Stimulated activated CD8-positive, alpha-beta memory T cell treated with anti-CD3 and anti-CD28 coated beads, Interleukin-4, amount 100 ng/mL, for 1 hour (primary cell): ENCODE data around the gene EFR3B.
"Not testable (repeated sequence)": the region's sequence is repeated elsewhere in the genome, so short reads cannot be mapped to it uniquely, and the experiment has no call there.

Experiments used
- DNase-seq, 2 donors: peaks; one replicate each; pipeline ENCODE4 v3.0.0-alpha.2; 2020; ENCODE audit warnings: low read depth in 2 of 2, low spot score in 1 of 2

Gene EFR3B

DNA sequence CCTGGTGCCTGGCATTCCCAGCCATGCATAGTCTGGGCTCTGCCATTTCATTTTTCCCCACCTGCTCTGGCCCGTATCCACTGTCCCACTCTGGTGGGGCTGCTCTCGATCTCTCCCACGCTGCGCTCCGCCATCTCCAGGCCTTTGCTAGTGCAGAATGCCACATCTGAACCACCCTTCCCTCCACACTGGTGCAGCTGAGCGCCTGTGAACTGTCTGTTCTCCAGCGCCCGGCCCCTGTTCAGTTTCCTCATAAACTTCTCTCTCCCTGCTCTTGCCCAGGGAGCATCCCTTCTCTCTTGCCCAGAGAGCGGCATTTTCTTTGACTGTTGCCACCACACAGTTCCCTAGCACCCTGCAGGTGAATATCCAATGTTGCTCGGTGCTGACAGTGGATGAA lies 105.0 kb downstream of the EFR3B start:
- DNase-seq = no peak

DNA sequence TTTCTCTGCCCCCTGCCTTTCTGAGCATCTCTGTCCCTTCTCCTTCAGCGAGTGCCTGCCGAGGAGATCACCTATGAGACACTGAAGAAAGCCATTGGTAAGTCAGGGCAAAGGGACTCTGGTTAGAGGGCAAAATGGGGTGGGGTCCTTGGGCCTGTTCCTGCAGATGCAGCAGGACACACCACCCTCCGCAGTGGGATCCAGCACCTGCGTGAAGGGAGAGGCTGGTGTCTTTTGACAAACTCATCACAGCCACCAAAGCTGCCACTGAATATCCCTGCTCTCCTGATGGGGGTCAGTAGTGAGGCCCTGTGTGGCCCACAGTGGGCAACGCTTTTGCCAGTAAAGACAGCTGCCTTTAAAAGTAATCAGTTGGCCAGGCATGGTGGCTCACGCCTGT lies 107.8 kb downstream of the EFR3B start:
- DNase-seq = no peak

DNA sequence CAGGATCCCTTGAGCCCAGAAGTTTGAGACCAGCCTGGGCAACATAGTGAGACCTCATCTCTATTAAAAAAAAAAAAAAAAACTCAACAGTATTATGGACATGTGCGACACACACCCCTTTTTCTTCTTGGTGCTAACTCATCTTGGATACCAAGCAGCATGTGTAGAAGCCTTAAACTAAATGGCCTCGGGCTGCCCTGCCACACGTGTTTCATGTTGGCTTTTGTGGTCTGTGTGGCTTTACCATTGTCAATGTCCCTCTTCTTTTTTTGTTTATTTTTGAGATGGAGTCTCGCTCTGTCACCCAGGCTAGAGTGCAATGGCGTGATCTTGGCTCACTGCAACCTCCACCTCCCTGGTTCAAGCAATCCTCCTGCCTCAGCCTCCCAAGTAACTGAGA lies 109.1 kb downstream of the EFR3B start:
- DNase-seq = not testable (repeated sequence)

DNA sequence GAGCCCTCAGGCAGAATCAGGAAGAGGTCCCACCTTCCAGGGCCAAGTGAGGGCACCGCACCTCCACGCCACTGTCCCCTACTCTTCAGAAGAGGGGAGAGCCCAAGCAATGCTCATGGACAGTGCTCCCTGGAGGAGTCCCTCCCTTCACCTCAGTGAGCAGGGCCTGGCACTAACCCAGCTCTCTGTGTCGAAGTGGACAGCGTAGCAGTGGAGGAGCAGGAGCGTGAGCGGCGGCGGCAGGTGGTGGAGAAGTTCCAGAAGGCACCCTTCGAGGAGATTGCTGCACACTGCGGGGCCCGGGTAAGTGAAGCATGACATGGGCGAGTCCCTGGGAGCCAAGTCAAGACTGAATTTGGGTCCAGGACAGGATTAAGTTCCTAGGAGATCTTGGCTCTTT lies 109.8 kb downstream of the EFR3B start:
- DNase-seq = no peak

DNA sequence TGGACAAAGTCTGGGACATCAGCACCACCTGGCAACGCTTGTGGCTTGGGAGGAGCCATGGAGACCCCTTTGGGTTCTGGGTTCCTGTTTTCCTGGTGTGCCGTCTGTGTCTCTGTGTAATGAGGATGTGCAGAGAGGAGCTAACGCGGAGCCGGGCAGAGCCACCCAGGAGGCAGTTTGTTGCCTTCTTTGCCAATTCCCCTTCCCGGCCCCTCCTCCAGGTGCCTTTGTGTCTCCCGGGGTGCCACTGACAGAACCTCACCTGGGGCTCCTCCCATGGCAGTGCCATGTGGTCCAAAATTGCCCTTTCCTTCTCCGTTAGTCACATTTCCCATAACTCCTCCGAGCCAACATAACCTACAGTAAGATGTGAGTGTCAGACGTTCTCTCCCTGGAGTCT lies 113.5 kb downstream of the EFR3B start:
- DNase-seq = no peak

DNA sequence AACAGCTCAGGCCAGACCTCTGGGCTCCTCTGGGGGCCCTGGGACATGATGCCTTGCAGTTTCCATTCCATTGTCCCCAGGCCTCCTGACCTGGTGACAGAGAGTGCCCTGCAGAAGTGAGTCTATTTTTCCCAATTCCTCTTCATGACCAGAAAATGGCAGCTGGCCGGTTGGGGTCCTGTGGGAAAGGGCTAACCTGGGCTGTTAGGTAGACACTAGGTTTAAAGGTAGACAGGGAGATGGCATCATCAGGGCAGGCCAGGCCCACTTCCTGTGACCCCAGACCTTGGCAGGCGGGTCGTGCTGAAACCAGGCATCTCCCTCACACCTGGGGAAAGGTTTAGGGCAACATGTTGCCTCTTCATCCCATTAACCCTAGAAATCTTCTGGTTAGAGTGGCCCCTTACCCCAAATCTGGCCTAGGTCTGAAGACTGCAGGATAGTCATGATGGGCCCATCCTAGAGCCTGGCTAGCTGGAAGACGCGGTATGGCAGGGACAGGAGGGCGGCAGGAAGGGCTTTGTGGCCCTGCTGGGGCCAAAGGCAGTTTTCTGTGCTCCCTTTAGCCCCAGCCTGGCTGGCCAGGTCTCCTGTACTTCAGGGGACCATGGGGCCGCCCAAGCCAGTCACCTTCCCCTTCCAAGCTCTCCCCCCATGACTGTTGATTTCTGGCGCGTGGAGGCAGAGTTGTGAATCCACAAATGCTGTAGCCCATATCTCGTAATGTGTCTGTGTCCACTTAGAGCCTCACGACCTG lies 116.4 kb downstream of the EFR3B start:
- DNase-seq = no peak

DNA sequence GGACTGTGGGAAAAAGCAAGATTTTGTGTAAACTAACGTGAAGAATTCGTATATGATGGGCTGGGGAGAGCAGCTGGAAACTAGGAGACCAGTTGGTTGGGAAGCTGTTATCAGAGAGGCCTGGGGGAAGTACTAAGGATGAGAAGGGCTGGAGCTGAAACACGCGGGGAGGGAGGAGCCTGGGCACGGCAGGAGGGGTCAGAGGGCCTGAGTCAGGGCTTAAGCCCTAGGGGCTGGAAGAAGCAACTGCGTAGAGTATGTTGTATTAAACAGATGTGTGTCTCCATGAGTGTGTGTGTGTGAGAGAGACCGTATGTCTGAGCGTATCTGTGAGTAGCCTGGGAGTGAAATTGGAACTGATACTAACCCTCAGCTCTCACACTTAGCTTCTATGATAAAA lies 118.1 kb downstream of the EFR3B start:
- no peak for DNase-seq

DNA sequence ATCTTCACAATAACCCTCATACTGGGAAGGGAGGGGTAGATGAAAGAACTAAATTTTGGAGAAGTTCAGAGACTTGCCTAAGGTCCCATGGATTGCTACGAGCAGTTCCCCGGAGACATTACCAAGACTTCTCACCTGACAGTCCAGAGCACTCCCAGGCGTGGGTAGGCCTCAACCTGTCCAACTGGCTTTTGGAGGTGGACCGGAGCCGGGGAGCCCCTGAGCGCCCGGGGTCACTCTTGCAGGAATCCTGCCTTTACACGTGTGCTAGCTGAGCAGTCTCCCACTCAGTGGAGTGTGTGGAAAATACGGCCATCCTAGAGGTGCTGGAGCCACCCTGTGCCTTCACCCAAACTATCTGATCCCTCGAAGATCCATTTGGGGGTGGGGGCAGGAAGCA lies 118.5 kb downstream of the EFR3B start:
- DNase-seq = no peak

DNA sequence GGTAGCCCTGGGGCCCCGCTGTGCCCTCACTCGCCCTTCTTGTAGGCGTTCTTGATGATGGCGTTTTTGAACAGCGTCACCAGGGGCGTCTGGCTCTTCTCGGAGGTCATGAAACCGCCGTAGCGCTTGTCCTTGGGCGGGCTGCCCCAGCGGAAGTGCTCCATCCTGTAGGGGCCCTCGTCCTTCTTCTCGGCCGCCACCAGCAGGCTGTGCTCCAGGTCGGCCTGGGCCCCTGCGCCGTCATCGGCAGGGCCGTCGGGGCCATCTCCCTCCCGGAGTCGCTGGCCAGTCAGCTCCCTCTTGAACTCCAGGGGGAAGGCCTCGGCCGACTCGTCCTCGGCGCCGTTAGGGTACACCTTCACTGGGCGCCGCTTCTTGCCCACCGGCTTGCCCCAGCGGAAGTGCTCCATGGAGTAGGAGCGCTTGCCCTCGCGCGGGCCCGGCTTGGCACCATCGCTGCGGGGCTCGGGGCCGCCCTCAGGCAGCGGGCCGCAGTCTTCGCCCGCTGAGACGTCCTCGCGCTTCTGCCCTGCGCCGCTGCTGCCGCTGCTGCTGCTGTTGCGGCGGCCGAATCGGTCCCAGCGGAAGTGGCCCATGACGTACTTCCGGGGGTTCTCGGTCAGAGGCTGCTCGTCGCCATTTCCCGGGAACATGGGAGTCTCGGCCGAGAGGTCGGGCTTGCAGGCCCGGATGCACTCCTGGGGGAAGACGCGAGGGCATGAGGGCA lies 119.3 kb downstream of the EFR3B start:
- peak; percentile 42 to 54 for DNase-seq

DNA sequence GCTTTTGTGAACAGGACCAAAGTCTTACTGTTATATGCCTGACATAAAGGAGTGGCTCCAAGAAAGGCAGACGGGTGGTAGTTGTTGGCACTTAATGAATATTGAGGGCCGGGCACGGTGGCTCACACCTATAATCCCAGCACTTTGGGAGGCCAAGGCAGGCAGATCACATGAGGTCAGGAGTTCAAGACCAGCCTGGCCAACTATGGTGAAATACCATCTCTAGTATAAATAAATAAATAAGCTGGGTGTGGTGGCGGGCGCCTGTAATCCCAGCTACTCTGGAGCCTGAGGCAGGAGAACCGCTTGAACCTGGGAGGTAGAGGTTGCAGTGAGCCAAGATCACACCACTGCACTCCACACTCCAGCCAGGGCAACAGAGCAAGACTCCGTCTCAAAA lies 120.2 kb downstream of the EFR3B start:
- DNase-seq = not testable (repeated sequence)

DNA sequence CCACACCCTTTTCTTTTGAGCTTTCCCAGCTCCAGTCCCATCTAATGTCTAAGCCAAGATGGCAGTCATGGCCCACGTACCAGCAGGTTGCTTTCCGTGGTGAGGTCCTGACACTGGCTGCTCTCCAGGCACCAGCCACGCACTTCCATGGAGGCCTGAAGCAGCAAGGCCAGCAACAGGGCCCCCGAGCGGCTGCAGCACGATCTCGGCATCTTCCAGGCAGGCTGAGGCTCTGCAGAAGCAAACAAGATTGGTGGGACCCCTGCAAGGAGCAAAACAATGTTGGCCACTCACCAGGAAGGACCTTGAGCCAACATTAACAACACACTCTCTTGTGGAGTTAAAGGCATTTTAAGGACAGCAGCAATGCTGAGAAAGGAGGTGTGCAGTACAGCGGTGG lies 122.7 kb downstream of the EFR3B start:
- DNase-seq = no peak

DNA sequence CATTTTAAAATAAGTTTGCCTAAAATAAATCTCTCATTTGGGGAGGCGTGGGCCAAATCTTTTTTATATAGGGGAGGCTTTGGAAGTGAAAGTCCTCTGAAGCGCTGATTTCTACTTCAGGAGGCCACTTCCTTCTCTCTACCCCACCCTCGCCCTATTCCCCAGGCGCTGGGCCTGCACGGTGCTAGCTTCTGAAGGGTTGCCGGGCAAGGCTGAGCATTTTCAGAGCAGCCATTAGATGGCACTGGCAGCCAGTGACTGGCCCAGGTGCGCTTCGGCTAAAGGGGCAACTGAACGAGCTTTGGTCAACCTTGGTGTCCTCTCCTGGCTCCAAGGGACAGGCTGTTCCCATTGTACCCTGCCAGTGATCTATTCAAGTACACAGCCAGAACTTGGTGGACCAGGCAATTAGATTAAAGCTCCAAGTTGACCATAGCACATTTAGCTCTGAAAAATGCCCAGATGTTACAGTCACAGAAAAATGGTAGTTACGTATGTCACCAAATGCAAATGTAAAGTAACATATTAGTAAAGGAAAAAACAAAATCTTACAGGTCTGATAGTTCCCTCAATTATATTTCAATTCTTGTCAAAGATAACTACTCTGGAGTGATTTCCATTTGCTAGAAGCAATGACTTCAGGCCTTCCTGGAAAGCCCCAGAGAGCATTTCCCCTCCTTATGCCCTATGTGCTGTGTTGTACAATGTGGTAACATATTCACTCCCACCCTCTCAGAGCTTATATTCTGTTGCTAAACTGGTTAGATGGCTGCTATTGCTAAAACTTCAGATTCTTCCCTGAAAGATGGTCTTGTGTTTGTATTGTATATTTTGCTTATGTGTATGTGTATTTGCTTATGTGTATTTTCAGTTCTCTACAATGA lies 124.4 kb downstream of the EFR3B start:
- no peak for DNase-seq

DNA sequence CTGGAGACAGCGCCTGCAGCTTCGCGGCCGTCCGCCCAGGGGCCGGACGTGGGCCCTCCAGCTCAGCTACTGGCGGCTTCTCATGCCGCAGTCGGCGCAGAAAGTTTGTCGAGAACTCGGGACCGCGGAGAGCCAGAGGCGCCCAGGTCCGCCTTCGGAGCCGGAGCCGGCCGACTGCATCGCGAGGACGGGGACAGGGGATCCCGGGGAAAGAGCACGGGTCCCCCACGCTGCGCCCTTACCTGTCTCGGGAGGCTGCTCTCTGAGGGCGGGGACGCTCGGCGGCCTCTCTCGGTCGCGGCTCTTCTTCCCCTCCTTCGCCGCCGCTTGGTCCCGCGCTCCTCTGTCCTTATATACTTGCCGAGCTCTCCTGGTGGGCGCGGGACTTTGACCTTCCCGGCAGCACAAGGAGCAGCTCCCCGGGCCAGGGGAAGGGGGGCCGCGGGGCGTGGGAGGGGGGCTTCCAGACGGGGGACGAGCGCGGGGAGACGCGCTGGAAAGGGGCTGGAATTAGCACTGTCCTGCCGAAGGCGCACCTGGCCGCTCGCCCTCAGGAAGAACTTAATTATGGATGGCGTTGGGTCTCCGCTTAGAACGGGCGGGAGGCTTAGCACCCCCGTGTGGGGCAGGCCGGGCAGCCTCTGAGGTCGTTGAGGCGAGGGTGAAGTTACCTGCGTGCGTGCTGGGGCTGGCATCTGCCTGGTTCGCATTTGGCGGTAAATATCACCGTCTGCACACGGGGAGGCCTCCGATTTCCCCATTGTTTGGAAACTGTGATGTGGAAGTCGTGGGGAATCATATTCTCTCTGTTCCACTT lies 126.6 kb downstream of the EFR3B start, which contains the start of gene POMC:
POMC (minus strand) TSS at position 325 of the 817 bp plus-strand sequence. CDS start 3,808 bp downstream, outside the sequence.
- no peak for DNase-seq

DNA sequence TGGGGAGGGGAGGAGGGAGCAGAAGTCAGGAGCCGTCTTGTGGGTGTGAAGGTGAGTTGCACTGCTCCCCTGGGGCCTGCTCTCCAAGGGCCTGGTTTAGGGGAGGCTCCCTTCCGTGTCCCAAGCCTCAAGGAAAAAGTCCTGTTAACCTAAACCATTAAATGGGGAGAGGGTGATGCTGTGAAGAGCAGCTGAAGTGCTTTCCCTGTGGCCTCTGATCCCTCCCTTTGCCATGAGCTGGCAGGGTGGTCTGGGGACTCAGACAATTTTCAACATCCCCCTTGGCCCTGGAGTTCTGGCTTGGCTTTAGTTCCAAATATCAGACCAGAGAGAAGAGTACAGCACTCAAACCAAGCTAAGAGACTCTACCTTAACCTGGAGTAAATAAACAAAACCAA lies 127.2 kb downstream of the EFR3B start:
- DNase-seq = no peak

DNA sequence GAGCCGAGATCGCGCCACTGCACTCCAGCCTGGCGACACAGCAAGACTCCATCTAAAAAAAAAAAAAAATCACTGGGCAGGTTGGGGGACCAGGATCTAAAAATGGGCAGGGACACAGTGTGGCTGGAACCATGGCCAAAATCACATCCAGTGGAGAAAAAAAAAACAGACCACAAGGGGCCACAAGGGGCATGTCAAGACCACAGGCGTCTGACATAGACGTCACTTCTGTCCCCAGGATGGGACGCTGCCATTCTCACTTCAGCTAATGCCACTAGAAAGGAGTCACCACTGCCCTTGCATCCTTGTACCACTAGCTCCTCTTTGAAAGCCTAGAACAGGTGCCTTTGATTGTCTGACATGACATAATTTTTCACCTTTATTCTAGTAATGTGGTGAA lies 129.0 kb downstream of the EFR3B start:
- DNase-seq = no peak

DNA sequence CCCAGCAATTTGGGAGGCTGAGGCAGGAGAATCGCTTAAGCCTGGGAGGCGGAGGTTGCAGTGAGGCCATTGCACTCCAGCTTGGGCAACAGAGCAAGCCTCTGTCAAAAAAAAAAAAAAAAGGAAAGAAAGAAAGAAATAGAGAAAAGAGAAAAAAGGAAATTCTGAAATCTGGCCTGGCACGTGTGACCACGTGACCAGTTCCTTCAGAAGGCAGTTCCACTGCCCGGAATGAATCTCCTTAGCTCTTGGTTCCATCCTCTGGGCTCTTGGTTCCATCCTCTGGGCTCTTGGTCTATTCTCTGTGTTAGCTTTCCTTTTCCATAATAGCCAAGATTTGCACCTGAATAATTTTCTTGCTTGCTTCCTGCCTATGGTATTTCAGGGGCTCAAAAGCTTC lies 131.8 kb downstream of the EFR3B start:
- DNase-seq = no peak

DNA sequence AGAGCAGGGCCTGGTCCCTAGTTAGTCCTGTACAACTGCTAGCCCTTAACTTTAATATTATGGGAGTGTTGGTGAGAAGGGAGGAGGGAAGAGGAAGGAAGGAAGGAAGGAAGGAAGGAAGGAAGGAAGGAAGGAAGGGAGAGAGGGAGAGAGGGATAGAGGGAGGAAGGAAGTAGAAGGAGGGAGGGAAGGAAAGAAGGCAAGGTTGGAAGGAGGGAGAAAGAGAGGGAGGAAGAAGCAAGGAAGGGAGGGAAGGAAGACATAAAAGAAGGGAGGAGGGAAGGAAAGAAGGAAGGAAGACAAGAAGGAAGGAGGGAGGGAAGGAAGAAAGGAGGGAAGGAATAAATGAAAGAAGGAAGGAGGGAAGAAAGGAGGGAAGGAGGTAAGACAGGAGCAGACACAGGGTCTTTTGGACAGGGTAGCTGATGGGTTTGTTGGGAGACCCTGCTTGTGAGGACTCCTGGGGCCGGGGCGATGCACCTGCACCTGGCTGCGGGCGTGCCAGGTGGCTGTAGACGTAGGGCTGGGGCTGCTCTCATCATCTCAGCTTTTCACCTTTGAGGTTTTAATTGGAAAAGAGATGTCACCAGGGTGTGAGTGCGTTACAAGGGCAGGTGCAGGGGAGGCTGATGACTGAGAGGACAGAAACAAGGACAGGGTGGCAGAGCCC lies 132.5 kb downstream of the EFR3B start:
- no peak for DNase-seq

DNA sequence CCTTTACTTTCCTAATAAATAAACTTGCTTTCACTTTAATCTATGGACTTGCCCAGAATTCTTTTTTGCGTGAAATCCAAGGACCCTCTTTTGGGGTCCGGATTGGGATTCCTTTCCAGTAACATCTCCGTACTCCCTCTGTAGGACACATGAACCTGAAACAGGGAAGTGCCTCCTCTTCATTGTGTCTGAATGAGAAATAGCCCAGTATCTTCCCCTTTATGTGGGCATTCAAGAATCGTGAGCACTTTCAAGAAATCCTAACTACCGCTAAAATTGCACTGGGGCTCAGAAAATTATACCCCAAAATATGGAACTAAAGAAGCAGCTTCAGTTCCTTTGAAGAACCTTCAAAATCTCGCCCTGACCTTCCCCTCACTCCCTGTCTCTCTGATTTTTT lies 134.3 kb downstream of the EFR3B start:
- no peak for DNase-seq

DNA sequence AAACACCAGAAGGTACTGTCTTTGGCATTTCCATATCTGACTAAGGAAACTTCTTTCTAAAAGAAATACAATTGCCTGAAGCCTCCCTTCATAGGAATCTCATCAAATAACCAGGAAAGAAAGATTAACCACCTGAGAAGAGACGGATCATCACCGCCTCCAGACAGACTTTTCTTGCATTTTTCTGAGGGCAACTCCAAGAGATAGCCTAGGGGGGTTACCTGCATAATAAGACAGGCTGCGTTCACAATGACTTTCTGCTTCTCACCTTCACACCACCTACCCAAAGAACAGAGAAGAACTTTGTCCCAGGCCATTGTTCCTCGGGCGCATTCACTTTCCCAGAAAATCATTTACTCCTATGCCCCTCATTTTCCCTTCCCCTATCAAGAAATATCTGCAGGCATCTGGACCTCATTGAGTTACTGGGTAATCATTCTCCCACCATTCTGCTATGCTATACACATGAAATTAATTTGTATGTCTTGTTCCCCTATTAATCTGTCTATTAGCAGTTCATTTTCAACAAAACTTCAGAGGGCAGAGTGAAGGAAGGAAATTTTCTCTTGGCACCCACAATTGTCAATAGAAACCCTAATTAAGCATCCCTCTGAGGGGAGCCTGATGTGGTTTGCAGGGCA lies 134.8 kb downstream of the EFR3B start:
- no peak for DNase-seq

DNA sequence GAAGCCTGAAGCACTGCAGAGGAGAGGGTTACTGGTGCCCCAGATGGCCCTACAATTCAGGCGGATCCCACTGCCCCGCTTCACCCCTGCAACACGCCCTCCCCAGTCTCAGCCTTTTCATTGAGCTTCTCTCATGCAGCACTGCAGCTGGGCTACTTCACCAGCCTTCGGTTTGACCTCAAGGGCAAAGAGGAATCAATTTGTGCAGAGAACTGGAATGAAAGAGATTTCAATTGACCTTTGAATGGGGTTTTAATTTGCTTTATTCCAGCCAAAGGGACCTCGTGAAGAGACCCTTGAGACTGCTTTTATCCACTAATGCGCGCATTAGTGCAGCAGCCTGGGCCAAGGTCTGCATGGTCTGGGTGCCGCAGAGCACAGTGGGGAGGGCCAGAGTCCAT lies 135.3 kb downstream of the EFR3B start:
- DNase-seq = no peak
